ENCODE data around the gene F2R.

Gene F2R

DNA sequence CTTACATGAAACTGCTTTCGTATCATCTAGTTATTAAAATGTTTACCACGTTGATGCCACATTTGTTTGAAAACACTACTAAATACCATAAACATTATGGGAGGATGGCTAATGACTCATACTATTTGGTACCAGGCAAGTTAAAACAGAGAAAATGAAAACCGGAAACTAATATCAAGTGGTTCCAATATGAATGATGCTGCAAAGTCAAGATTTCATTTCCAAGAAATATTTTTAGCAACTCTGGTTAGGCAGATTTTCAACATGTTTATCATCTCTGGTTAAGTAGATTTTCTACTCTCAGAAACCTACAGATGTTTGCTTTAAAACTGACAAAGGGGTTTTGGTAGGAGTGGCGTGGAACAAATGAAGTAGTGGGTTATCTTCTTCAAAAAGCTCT, 4.9 kb upstream of the F2R start:
- H3K27ac ChIP-seq, result no peak overlapping the region
- no peak for TF ChIP-seq ZFX (IDR thresholded peaks at IDR 0.05)
- TF ChIP-seq, protein P1, sequence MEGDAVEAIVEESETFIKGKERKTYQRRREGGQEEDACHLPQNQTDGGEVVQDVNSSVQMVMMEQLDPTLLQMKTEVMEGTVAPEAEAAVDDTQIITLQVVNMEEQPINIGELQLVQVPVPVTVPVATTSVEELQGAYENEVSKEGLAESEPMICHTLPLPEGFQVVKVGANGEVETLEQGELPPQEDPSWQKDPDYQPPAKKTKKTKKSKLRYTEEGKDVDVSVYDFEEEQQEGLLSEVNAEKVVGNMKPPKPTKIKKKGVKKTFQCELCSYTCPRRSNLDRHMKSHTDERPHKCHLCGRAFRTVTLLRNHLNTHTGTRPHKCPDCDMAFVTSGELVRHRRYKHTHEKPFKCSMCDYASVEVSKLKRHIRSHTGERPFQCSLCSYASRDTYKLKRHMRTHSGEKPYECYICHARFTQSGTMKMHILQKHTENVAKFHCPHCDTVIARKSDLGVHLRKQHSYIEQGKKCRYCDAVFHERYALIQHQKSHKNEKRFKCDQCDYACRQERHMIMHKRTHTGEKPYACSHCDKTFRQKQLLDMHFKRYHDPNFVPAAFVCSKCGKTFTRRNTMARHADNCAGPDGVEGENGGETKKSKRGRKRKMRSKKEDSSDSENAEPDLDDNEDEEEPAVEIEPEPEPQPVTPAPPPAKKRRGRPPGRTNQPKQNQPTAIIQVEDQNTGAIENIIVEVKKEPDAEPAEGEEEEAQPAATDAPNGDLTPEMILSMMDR (conservative IDR thresholded peaks at IDR 0.05), result no peak

DNA sequence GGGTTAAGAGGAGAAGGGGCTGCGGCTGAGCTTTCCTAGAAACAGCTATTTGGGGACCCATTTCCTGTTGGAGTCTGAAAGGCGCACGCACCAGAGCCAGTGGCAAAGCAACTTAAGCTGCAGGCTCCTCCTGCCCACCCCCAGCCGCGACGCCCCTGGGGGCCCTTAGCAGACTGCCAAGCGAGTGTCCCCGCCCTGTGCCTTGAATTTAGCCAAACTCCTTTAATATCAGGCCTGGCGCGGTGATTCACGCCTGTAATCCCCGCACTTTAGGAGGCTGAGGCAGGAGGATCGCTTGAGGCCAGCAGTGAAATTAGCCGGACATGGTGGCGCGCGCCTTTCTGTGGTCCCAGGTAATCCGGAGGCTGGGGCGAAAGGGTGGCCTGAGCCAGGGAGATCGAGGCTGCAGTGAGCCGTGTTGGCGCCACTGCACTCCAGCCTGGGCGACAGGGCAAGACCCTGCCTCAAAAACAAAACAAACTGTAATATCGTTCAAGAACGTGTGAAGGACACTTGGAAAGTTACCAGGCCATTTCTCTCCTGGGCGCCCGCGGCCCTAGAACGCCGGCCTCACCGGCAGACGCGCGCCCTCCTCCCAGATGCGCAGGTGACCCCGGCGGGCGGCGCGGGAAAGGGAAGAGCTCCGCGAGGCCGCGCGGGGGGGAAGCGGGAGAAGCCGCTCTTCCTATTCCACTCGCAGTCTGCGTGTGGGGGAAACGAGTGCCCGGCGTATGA, 1.0 kb upstream of the F2R start:
- H3K27ac ChIP-seq, result no peak overlapping the region
- TF ChIP-seq, protein P1 (conservative IDR thresholded peaks at IDR 0.05), result no peak
- TF ChIP-seq ZFX (IDR thresholded peaks at IDR 0.05), result no peak

DNA sequence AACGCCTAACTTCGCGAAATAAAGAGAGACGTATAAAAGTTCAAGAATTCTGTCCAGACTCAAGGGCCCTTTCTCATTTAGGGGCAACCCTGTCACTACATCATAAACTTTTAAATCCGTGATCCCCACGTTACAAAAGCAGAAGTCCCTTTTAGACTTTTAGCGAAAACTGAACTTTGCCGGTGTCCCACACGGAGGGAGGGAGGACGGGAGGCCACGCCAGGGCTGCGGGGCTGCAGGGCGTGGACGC, 515 bp upstream of the F2R start:
- peak overlapping the region; percentile 48; the same call in 1 of the 2 replicates for H3K27ac ChIP-seq
- no peak for TF ChIP-seq ZFX (IDR thresholded peaks at IDR 0.05)
- TF ChIP-seq, protein P1 (conservative IDR thresholded peaks at IDR 0.05), result no peak

DNA sequence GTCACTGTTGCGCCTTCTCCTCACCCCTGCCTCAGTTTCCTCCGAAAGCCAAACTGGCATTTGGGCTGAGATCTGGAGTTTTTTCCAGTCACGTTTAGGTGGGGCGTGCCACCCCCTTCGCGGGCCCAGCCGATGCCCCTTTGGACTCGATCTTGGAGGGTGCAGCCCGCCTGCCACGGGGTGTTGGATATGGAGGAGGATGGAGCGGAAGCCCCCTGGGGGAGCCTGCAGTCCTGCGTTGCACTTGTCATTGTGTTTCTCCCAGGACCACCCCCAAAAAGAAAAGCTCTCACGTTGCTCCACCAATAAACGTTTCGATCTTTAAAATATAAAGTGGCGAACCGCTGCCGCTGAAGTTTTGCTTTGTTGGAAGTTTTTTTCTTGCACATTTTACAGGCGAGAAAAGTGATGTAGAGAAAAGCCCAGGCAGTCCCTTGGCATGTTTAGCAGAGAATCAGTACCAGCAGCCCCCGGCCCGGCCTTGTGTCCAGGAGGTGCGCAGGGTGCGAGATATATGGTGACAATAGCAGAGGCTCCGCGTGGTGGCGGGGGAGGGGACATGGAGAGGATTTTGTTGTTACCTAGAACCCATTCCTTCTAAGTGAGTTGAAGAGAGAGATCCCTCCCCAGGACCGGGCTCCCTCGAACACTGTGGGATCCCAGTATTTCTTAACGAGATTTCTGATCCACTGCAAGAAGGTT, 681 bp downstream of the F2R start:
- peak overlapping the region; percentile 48 for H3K27ac ChIP-seq

DNA sequence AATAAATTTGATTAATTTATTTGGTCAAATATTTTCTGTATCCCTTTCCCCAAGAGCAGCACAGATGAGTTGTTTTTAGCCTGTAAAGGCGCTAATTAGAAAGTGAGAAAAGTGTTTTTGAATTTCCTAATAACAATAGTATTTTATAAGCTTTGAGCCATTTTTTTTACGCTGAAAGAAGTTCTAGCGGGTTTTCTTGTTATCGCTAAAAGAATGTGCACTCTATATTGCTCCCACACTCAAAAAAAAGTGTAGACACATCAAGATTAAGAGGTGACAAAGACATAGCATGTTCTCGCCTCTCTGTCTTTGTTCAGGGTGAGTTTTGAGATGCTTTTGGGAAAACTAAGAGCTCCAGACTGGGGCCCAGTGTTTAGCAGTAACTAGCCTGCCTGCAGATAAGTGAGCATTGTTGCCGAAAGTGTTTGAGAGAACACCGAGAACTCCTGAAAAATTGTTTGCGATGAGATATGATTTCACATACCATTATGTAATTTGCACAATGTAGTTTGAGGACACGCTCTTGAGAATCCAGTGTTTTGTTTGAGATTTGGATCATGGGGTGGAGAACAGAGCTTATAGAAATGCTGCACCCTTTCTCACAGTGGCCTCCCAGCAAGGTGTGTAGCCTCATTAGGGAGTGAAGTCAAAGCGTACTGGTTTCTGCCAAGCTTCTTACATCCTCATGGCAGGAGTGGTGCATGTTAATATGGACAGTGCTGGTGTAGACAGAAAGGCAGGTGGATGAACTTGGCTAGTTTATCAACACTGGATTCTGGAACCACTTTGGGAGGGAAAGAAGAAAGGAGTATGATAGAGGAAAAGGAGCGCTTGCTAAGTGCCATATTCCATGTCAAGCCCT, 1.5 kb downstream of the F2R start:
- no peak overlapping the region for H3K27ac ChIP-seq
- TF ChIP-seq, protein P1 (conservative IDR thresholded peaks at IDR 0.05), result no peak

More for the DNA sequence above, 681 bp downstream of the F2R start:
- no peak for TF ChIP-seq ZFX (IDR thresholded peaks at IDR 0.05)
- TF ChIP-seq, protein P1 (conservative IDR thresholded peaks at IDR 0.05), result no peak

DNA sequence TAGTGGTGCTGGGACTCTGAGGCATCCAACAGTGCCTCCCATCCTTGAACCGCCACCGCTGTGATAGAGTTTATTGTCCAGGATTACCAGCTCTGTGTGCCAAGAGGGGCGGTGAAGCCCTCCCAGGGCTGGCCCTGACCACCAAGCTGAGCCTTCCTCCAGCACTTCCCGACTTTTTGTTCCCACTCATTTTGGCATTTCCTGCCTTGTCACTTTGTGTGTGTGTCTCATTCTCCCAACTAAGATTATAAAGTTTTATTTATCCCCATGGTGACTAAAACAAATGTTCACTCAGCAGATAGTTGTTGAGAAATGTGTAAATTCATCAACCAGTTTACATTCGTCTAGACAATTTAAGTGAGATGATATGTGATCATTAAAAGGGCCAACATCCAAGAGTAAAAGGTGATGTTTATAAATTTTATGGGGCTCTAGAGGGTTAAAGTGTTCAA, 2.5 kb downstream of the F2R start:
- H3K27ac ChIP-seq, result no peak overlapping the region
- no peak for TF ChIP-seq ZFX (IDR thresholded peaks at IDR 0.05)
- TF ChIP-seq, protein P1 (conservative IDR thresholded peaks at IDR 0.05), result no peak

DNA sequence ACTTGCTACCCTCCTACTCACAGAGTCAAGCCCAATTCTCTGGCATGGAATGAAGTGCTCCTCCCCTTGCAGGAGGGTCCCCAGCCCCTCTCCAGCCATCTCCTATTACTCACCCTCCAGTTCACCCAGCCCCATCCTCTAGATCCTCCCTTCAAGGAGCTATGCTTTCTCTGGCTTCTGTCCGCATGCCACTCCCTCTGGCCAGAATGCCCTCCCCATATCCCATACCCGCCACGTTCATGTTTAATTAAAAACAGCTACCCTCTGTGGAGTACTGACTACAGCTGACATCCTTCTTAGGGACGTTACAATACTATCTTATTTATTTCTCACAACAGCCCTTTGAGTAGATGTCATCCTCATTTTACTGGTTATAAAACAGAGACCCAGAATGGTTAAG, 3.0 kb downstream of the F2R start:
- H3K27ac ChIP-seq, result no peak overlapping the region
- TF ChIP-seq, protein P1 (conservative IDR thresholded peaks at IDR 0.05), result no peak
- no peak for TF ChIP-seq ZFX (IDR thresholded peaks at IDR 0.05)

All from C4-2B (cell line).